WI38 (cell line): Measurements from ENCODE around the gene CDK14.

ENCODE experiments used
- H3K4me3 ChIP-seq: 2 replicates; pipeline ENCODE4 v1.5.1; 2011; ENCODE audit warnings: low read depth, mild to moderate bottlenecking, control low read depth, low read length
- CTCF ChIP-seq: IDR thresholded peaks from 2 replicates; pipeline ENCODE4 v1.5.1; 2012; ENCODE audit warnings: low read depth, mild to moderate bottlenecking, control low read depth, low read length

CDK14 gene

GRCh38 chr7:91029688-91030087 lies 433.6 kb downstream of the CDK14 start:
- H3K4me3 ChIP-seq, result no peak overlapping the region
- TF ChIP-seq CTCF, result no peak

- no peak for TF ChIP-seq CTCF
- H3K4me3 ChIP-seq, result no peak overlapping the region
Measured at GRCh38 chr7:91030680-91031380, 434.7 kb downstream of the CDK14 start.

- no peak overlapping the region for H3K4me3 ChIP-seq
- no peak for TF ChIP-seq CTCF
Measured at GRCh38 chr7:91031757-91032156, 435.6 kb downstream of the CDK14 start.

GRCh38 chr7:91033574-91033973 lies 437.5 kb downstream of the CDK14 start:
- no peak overlapping the region for H3K4me3 ChIP-seq
- no peak for TF ChIP-seq CTCF

- no peak overlapping the region for H3K4me3 ChIP-seq
- peak; percentile 62 for TF ChIP-seq CTCF
Measured at GRCh38 chr7:91034459-91035368, 438.6 kb downstream of the CDK14 start.

GRCh38 chr7:91039033-91039432 lies 442.9 kb downstream of the CDK14 start:
- H3K4me3 ChIP-seq, result no peak overlapping the region
- TF ChIP-seq CTCF, result no peak

- no peak for TF ChIP-seq CTCF
Measured at GRCh38 chr7:91041141-91041540, 445.0 kb downstream of the CDK14 start.

More at GRCh38 chr7:91041141-91041540, 445.0 kb downstream of the CDK14 start:
- H3K4me3 ChIP-seq, result no peak overlapping the region
